ENCODE results near the gene EPHA1. TPM values are rescaled to one million over a fixed set of nuclear protein-coding genes. Genes with fewer than 3 reads are reported as not detected.

Gene EPHA1
- total RNA-seq, 3 donors from 2014 or later: 9.1 to 19.6 (median 18.9) TPM

- Histone ChIP-seq H3K9me3 (no peaks in the 10 kb centered on the region), H3K4me3 (peak overlapping the region; percentile 77), H3K36me3 (ENCODE audit: low read depth) (no peaks in the 10 kb centered on the region), H3K4me1 (ENCODE audit: low read depth) (peaks cover 27% of the 10 kb centered on the region)
- no peak for TF ChIP-seq CTCF (IDR thresholded peaks at IDR 0.05)
- intact Hi-C loops (cut with DNase I, micrococcal nuclease): loop anchor here in 1 of 2 donors (10.0 kb wide), 1 partner anchor 135 kb away; no protein-coding TSS in a partner anchor
- peak in 1 of 3 donors; percentile 29 for DNase-seq
- ATAC-seq: no peak
Observed at GRCh38 chr7:143379611-143380259, 28.9 kb downstream of the EPHA1 start.

GRCh38 chr7:143376396-143376795 lies 32.3 kb downstream of the EPHA1 start:
- intact Hi-C loops (cut with DNase I, micrococcal nuclease): loop anchor here in 1 of 2 donors (10.0 kb wide), 1 partner anchor 132 kb away; no protein-coding TSS in a partner anchor
- no peaks in the 10 kb centered on the region for H3K9me3 ChIP-seq
- H3K36me3 ChIP-seq (ENCODE audit: low read depth): no peaks in the 10 kb centered on the region
- H3K4me3 ChIP-seq: no peak overlapping the region
- TF ChIP-seq CTCF (IDR thresholded peaks at IDR 0.05): no peak
- peaks cover 16% of the 10 kb centered on the region for H3K4me1 ChIP-seq (ENCODE audit: low read depth)
- ATAC-seq (no peak), DNase-seq (peak in 1 of 3 donors; percentile 39)

- intact Hi-C loops (cut with DNase I, micrococcal nuclease): loop anchor here in 1 of 2 donors (10.0 kb wide), 1 partner anchor 131 kb away; no protein-coding TSS in a partner anchor
- Histone ChIP-seq H3K4me3 (no peak overlapping the region), H3K4me1 (ENCODE audit: low read depth) (peaks cover 16% of the 10 kb centered on the region), H3K36me3 (ENCODE audit: low read depth) (no peaks in the 10 kb centered on the region), H3K9me3 (no peaks in the 10 kb centered on the region)
- ATAC-seq (peak; percentile 15), DNase-seq (peak in 1 of 3 donors; percentile 46)
- no peak for TF ChIP-seq CTCF (IDR thresholded peaks at IDR 0.05)
Observed at GRCh38 chr7:143375298-143376034, 33.2 kb downstream of the EPHA1 start.

- H3K4me3 ChIP-seq: no peak overlapping the region
- no peaks in the 10 kb centered on the region for H3K36me3 ChIP-seq (ENCODE audit: low read depth)
- intact Hi-C loops (cut with DNase I, micrococcal nuclease): loop anchor here in 1 of 2 donors (10.0 kb wide), 1 partner anchor 130 kb away; no protein-coding TSS in a partner anchor
- ATAC-seq: no peak
- no peak for TF ChIP-seq CTCF (IDR thresholded peaks at IDR 0.05)
- peaks cover 17% of the 10 kb centered on the region for H3K4me1 ChIP-seq (ENCODE audit: low read depth)
- no peaks in the 10 kb centered on the region for H3K9me3 ChIP-seq
- no peak for DNase-seq
Observed at GRCh38 chr7:143374561-143374960, 34.1 kb downstream of the EPHA1 start.

GRCh38 chr7:143373255-143373794 lies 35.3 kb downstream of the EPHA1 start:
- DNase-seq: peak in 1 of 3 donors; percentile 19
- Histone ChIP-seq H3K36me3 (ENCODE audit: low read depth) (no peaks in the 10 kb centered on the region), H3K4me3 (no peak overlapping the region), H3K9me3 (no peaks in the 10 kb centered on the region), H3K4me1 (ENCODE audit: low read depth) (peaks cover 21% of the 10 kb centered on the region)
- no peak for TF ChIP-seq CTCF (IDR thresholded peaks at IDR 0.05)
- intact Hi-C loops (cut with DNase I, micrococcal nuclease): loop anchor here in 1 of 2 donors (10.0 kb wide), 1 partner anchor 129 kb away; no protein-coding TSS in a partner anchor
- no peak for ATAC-seq
